Astrocyte (in vitro differentiated cells and primary cell): ENCODE measurements around the gene CTTNBP2.

Source experiments
- CTCF ChIP-seq: IDR thresholded peaks from 2 replicates; pipeline ENCODE4 v1.5.1; 2011; ENCODE audit warnings: low read depth, mild to moderate bottlenecking, inconsistent platforms, low read length, moderate library complexity; ENCODE audit not compliant: insufficient read depth
- EZH2 ChIP-seq: IDR thresholded peaks from 2 replicates; pipeline ENCODE4 v1.6.1; 2012; ENCODE audit warnings: mild to moderate bottlenecking, low read length, inconsistent platforms; ENCODE audit not compliant: insufficient read depth

GRCh38 chr7:117810642-117811512, 62.4 kb downstream of the CTTNBP2 start:
- TF ChIP-seq EZH2, result no peak
- TF ChIP-seq CTCF, result no peak
